HG03175 (cell line): ENCODE measurements around the gene GNAT2.
A peak's percentile ranks its signal among the peaks of the same experiment; 100 is the strongest.
"Not testable (repeated sequence)": the region's sequence is repeated elsewhere in the genome, so short reads cannot be mapped to it uniquely, and the experiment has no call there.

ENCODE experiments used
- ATAC-seq: cut with Tn5 transposase; IDR thresholded peaks from one replicate; pipeline ENCODE4 v1.9.1; 2021; ENCODE audit warnings: mild to moderate bottlenecking, moderate library complexity; ENCODE audit not compliant: unreplicated experiment

The GNAT2 gene

DNA sequence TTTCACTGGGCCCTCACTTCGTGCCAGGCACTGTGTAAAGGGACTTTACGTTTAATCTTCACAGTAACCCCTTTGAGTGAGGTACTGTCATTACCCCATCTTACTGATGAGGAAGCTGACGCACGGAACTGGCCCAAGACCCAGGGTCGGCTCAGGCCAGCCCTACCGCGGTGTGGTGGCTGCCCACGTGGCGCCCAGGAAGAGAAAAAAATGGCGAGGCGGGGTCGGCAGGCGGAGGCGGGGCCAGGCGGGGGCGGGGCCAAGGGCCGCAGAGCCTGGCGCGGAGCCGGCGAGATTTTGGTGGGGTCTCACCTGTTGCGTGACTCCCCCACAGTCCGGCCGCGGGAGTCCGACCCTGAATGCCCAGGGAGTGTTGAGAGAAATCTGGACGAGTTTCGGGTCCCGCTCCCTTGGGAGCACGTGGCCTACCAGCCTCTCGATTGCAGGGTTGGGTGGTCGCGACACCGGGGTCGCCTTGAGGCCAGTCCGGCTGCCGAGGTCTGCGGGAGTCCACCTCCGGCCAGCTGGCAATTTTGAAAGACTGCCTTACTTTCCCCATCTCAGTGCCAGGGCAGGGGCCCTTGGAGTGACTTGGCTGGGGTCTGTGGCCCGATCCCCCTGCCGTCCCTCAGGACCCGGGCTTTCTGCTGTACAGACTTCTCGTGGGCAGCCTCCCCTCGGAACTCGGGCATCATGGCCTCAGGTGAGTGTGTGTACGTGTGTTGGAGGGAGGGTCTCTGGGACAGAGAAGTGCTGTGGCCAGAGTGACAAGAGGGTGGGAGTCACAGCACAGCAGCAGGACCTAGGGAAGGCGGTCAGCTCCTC is at the start of gene GNAT2, which contains the start of gene AMPD2:
Gene GNAT2 (minus strand): TSS at position 41 of the 825 bp plus-strand sequence. CDS start 6,746 bp downstream, outside the sequence.
Gene AMPD2 (plus strand): TSS at position 262 of the 825 bp plus-strand sequence. CDS start 1,339 bp downstream, outside the sequence.
- ATAC-seq, result peak; percentile 54

DNA sequence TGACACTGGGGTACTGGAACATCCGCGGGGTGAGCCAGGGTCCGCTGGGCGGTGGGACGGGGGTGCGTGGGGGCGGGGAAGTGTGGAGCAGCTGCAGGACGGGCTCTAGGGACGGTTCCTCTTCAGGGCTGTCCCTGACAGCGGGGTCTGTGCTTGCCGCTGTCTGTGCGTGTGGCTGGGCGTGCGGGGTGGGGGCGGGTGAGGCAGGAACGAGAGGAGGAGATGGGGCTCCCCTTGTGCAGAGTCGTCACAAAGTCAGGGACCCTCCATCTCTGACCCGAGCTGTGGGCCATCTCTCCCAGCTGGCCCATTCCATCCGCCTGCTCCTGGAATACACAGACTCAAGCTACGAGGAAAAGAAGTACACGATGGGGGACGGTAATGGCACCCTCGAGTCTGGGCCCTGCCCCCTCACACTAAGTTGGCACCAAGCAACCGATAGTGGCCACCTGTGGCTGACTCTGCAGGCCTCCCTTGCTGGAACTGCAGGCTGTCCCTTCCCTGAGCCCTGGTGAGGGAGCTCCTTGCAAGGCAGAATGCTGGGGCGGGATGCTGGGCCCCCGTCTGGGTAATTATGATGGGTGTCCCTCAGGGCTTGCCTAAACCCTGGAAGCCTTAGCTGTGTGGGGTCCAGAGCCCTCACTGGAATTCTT is 48.8 kb upstream of the GNAT2 start:
- ATAC-seq, result no peak

DNA sequence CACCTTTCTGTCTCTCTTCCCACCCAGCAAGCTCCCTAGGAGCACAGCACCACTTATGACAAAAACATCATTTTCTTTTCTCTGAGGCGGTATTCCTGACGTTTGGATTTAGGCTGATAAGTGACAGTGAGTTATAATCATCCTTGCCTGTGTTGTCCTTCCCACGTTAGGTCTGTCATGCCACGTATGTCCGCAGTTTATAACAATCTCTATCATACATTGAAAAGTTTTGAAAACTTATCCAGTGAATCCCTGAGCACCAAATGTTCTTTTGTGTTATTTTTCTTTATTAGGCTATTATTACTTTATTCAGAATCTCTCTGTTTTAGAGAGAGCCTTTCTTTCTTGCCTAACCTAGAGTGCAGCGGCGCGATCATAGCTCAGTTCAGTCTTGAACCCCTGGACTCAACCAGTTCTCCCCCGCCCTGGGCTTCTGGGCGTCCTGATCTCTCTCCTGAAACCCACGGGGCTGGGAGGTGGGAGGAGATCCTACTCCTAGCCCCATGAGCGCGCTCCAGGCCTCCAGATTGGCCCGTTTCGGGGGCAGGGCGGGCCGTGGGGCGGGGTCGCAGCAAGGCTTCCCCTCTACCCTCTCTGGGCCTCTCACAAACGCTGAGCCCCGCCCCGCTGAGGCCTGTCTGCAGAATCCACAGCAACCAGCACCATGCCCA is 48.2 kb upstream of the GNAT2 start, which contains the start of gene GSTM2:
Gene GSTM2 (plus strand): TSS at position 606 of the 671 bp plus-strand sequence. CDS start 59 bp downstream, at position 665.
- ATAC-seq, result peak; percentile 85

GRCh38 chr1:109664671-109665070 is 45.3 kb upstream of the GNAT2 start:
- no peak for ATAC-seq

DNA sequence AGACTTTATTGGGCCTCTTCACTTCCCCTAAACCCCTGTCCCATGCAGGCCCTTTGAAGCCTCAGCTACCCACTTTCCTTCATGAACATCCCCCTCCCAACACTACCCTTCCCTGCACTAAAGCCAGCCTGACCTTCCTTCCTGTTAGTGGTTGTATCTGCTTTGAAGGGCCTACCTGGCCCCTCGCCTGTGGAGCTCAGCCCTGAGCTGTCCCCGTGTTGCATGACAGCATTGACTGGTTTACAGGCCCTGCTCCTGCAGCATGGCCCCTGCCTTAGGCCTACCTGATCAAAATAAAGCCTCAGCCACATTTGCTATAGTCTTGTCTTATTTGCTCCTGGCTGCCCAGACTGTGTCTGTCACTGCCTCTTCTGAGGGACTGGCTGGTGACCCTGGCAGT is 42.0 kb upstream of the GNAT2 start:
- no peak for ATAC-seq

GRCh38 chr1:109660691-109661026 is 41.2 kb upstream of the GNAT2 start:
- not testable (repeated sequence) for ATAC-seq

GRCh38 chr1:109659997-109660690 is 40.7 kb upstream of the GNAT2 start:
- no peak for ATAC-seq

- no peak for ATAC-seq
Measured at GRCh38 chr1:109659145-109659544, 39.7 kb upstream of the GNAT2 start.

- ATAC-seq, result no peak
Measured at GRCh38 chr1:109658533-109659042, 39.2 kb upstream of the GNAT2 start.

- ATAC-seq, result no peak
Measured at GRCh38 chr1:109657970-109658369, 38.6 kb upstream of the GNAT2 start.

GRCh38 chr1:109657395-109657794 is 38.0 kb upstream of the GNAT2 start:
- ATAC-seq, result no peak

GRCh38 chr1:109655615-109656519 is 36.5 kb upstream of the GNAT2 start, which contains the start of gene GSTM4:
Gene GSTM4, plus strand, starts transcription at chr1:109656099. Its CDS starts 291 bp downstream, at chr1:109656390.
- peak; percentile 89 for ATAC-seq

- ATAC-seq, result no peak
Measured at GRCh38 chr1:109654519-109654918, 35.1 kb upstream of the GNAT2 start.

- ATAC-seq, result no peak
Measured at GRCh38 chr1:109653306-109653705, 33.9 kb upstream of the GNAT2 start.

- ATAC-seq, result no peak
Measured at GRCh38 chr1:109652402-109652801, 33.0 kb upstream of the GNAT2 start.

GRCh38 chr1:109650609-109651008 is 31.2 kb upstream of the GNAT2 start:
- no peak for ATAC-seq

DNA sequence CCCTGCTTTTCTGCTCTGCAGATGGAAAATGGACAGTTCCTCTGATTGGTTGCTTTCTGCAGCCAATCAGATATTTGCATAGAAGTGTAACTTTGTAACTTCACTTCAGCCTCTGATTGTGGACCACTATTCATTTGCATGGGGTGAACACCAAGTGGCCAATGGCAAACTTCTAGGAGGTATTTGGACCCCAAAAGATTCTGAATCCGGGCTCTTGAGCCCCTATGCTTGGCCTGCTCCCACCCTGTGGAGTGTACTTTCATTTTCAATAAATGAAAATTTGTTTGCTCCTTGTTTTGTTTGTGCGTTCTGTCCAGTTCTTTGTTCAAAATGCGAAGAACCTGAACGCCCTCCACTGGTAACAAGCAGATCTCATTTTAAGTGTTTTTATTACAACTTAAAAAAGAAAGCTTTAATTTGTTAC is 30.1 kb upstream of the GNAT2 start:
- no peak for ATAC-seq

GRCh38 chr1:109644670-109645069 is 25.3 kb upstream of the GNAT2 start:
- ATAC-seq, result no peak

DNA sequence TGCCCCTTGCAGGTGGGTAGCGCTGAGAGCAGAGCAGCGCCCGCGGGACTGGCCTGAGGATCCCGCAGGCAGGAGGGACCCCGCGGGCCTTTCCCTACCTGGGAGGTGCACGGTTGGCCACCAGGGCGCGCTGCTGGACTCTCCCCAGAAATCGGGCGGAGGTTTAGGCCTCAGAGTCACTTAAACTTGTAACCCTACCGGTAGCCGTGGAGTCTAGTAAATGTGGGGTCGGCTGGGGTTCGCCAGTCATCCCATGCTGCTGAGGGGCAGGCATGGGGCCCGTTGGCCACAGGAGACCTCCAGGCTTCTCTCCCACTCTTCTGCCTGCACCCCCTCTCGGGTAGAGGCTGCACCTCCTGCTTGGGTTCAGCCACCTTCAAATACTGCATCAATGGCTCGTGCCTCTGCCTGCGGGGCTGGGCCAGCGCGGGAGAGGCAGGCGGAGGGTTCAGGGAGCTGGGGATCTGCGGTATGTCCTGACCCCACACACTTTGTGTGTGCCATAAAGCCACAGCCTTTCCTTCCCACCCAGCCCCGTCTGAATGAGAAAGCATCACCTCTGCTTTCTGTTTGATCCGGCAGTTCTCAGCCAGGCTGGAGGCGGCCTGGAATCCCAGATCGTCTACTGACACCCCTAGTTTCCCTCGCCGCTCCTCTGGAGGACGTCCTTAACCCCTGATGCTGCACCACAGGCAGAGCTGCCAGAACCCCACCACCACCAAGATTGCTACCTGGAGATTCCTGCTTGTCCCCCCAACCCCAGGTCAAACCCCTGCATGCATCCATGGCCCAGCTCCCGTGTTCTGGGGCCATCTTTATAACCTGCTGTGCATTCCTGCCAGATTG is 24.2 kb upstream of the GNAT2 start:
- ATAC-seq, result peak; percentile 94
